HG03439 (cell line): Measurements from ENCODE around the gene SPDYC.
"Not testable (repeated sequence)": the region's sequence is repeated elsewhere in the genome, so short reads cannot be mapped to it uniquely, and the experiment has no call there.

Experiments
- ATAC-seq: cut with Tn5 transposase; IDR thresholded peaks from one replicate; pipeline ENCODE4 v1.9.1; 2021; ENCODE audit warnings: mild to moderate bottlenecking, moderate library complexity; ENCODE audit not compliant: unreplicated experiment

SPDYC gene

GRCh38 chr11:65166893-65167292, 3.1 kb upstream of the SPDYC start:
- no peak for ATAC-seq

- no peak for ATAC-seq
These were observed 2.4 kb upstream of the SPDYC start for GRCh38 chr11:65167656-65168055.

- ATAC-seq, result no peak
These were observed 830 bp upstream of the SPDYC start for GRCh38 chr11:65169164-65169641.

GRCh38 chr11:65172600-65172999, 2.6 kb downstream of the SPDYC start:
- no peak for ATAC-seq

GRCh38 chr11:65174571-65175010, 4.6 kb downstream of the SPDYC start:
- ATAC-seq, result not testable (repeated sequence)

GRCh38 chr11:65180877-65181568, 11.0 kb downstream of the SPDYC start:
- ATAC-seq, result peak; percentile 59

- ATAC-seq, result peak; percentile 35
These were observed 11.7 kb downstream of the SPDYC start, which contains the start of gene CAPN1 for GRCh38 chr11:65181569-65182257. Gene CAPN1 (plus strand): TSS chr11:65181928. CDS start chr11:65182702, 774 bp downstream.

- ATAC-seq, result no peak
These were observed 12.5 kb downstream of the SPDYC start for GRCh38 chr11:65182258-65183170.

- ATAC-seq, result no peak
These were observed 13.3 kb downstream of the SPDYC start for GRCh38 chr11:65183201-65183891.

GRCh38 chr11:65184146-65184545, 14.1 kb downstream of the SPDYC start:
- ATAC-seq, result no peak

GRCh38 chr11:65185171-65185570, 15.1 kb downstream of the SPDYC start:
- no peak for ATAC-seq

- no peak for ATAC-seq
These were observed 15.9 kb downstream of the SPDYC start for GRCh38 chr11:65185869-65186341.

- no peak for ATAC-seq
These were observed 16.7 kb downstream of the SPDYC start for GRCh38 chr11:65186701-65187100.

GRCh38 chr11:65187146-65187675, 17.2 kb downstream of the SPDYC start:
- no peak for ATAC-seq

GRCh38 chr11:65187971-65188461, 18.0 kb downstream of the SPDYC start:
- ATAC-seq, result no peak

GRCh38 chr11:65188486-65188885, 18.5 kb downstream of the SPDYC start:
- ATAC-seq, result no peak

- ATAC-seq, result no peak
These were observed 19.2 kb downstream of the SPDYC start for GRCh38 chr11:65189191-65189590.

- no peak for ATAC-seq
These were observed 24.5 kb downstream of the SPDYC start for GRCh38 chr11:65194564-65194963.

GRCh38 chr11:65204143-65204542, 34.1 kb downstream of the SPDYC start:
- ATAC-seq, result no peak
